ENCODE data around the gene TMEM132C. TPM values are rescaled to one million over a fixed set of nuclear protein-coding genes. Genes with fewer than 3 reads are reported as not detected.

The TMEM132C gene
- total and polyA plus RNA-seq, 2 of the 13 experiments (the other 11 are each of a cell fraction or from before 2014, with no cell fraction given) = not detected

- H3K4me2 ChIP-seq (ENCODE audit: low read depth, low read length) = no peak overlapping the region
- H3K36me3 ChIP-seq (replicated peaks in 1 of 2; ENCODE audit: control insufficient read depth in 1 of 2, insufficient read depth in 2 of 2, low read length in 2 of 2) = no peaks in the 10 kb centered on the region
- H3K9ac ChIP-seq (ENCODE audit: insufficient read depth, low read depth, low read length) = no peak overlapping the region
- no peaks in the 10 kb centered on the region for H3K79me2 ChIP-seq (ENCODE audit: insufficient read depth, low read length)
- H2AFZ ChIP-seq (ENCODE audit: low read length) = no peak overlapping the region
- no peak overlapping the region for H3K4me3 ChIP-seq (replicated peaks in 1 of 3; ENCODE audit: insufficient read depth in 1 of 3, low read depth in 2 of 3, low read length in 3 of 3)
- ATAC-seq (no peak), FAIRE-seq (no peak), DNase-seq (ENCODE audit: low spot score) (no peak)
- H3K27me3 ChIP-seq (ENCODE audit: control insufficient read depth in 1 of 2, insufficient read depth in 2 of 2, low read length in 2 of 2) = no peaks in the 10 kb centered on the region; a peak in 1 of 5 replicates
- no peaks in the 10 kb centered on the region for H4K20me1 ChIP-seq (ENCODE audit: insufficient read depth, low read length)
- ChIA-PET CTCF (ENCODE audit: low intra/inter-chr PET ratio, low total read pairs) (no interaction called here), POLR2A (no interaction called here)
- no peak overlapping the region for H3K27ac ChIP-seq (ENCODE audit: extremely low read length, insufficient read depth, low read length)
- 0% methylated on average over 3 of the region's 6 CpGs for WGBS (ENCODE audit: low lambda C conversion rate)
- no TSS peak for BruUV-seq (replicated peaks)
- TF ChIP-seq PRDM10 (CRISPR knock-in tag; IDR thresholded peaks at IDR 0.05; ENCODE audit: low read depth) = no peak
- intact Hi-C loops (cut with micrococcal nuclease; ENCODE audit: unreplicated experiment) (no loop called here), in situ Hi-C loops (cut with HindIII; ENCODE audit: extremely low pct_ligation_motif_present, low pct_unique_long_range_greater_than_20kb) (no loop called here)
- no peaks in the 10 kb centered on the region for H3K9me3 ChIP-seq (ENCODE audit: low read length)
- H3K4me1 ChIP-seq (ENCODE audit: insufficient read depth, low read length) = no peaks in the 10 kb centered on the region
These were observed 24.0 kb downstream of the TMEM132C start for GRCh38 chr12:128290938-128291337.

DNA sequence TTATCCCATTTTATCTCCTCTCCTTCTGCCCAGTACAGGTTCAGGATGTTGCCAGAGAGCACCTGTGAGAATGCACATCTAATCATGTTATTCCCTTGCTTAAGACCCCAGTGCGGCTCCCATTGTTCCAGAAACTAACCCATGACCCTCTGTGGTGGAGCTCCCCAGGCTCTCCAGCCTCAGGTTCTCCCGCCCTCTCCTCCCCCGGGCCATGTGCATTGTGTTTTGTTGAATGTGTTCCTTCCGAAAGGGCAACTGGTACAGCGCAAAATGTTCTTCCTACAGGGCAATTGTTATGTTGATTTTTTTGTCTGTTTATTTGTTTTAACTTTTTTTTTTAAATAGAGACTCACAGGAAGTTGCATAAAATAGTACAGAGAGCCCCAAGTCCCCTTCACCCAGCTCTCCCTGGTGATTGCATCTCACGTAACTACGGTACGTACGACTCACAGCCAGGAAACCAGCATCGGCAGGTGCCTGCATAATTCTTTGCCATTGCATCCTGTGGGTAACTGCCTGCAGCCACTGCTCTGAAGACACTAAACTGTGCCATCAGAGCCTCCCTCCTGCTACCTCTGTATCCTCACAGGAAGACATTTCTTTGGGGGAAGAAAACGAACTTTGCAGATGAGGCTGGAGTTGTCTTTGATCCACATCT is 31.2 kb downstream of the TMEM132C start:
- H3K9ac ChIP-seq (ENCODE audit: insufficient read depth, low read depth, low read length) = no peak overlapping the region
- ChIA-PET CTCF (ENCODE audit: low intra/inter-chr PET ratio, low total read pairs) (no interaction called here), POLR2A (no interaction called here)
- no peak overlapping the region for H3K4me3 ChIP-seq (replicated peaks in 1 of 3; ENCODE audit: insufficient read depth in 1 of 3, low read depth in 2 of 3, low read length in 3 of 3)
- H2AFZ ChIP-seq (ENCODE audit: low read length) = no peak overlapping the region
- H3K4me2 ChIP-seq (ENCODE audit: low read depth, low read length) = no peak overlapping the region
- in situ Hi-C loops (cut with HindIII; ENCODE audit: extremely low pct_ligation_motif_present, low pct_unique_long_range_greater_than_20kb) (no loop called here), intact Hi-C loops (cut with micrococcal nuclease; ENCODE audit: unreplicated experiment) (no loop called here)
- H3K27me3 ChIP-seq (ENCODE audit: control insufficient read depth in 1 of 2, insufficient read depth in 2 of 2, low read length in 2 of 2) = no peaks in the 10 kb centered on the region
- no peaks in the 10 kb centered on the region for H3K4me1 ChIP-seq (ENCODE audit: insufficient read depth, low read length)
- ATAC-seq (no peak), FAIRE-seq (no peak), DNase-seq (ENCODE audit: low spot score) (no peak)
- no peak overlapping the region for H3K27ac ChIP-seq (ENCODE audit: extremely low read length, insufficient read depth, low read length)
- WGBS (ENCODE audit: low lambda C conversion rate) = 38% methylated on average over 11 of the region's 11 CpGs
- H4K20me1 ChIP-seq (ENCODE audit: insufficient read depth, low read length) = no peaks in the 10 kb centered on the region
- no TSS peak for BruUV-seq (replicated peaks)
- H3K79me2 ChIP-seq (ENCODE audit: insufficient read depth, low read length) = no peaks in the 10 kb centered on the region
- no peaks in the 10 kb centered on the region for H3K9me3 ChIP-seq (ENCODE audit: low read length)
- H3K36me3 ChIP-seq (replicated peaks in 1 of 2; ENCODE audit: control insufficient read depth in 1 of 2, insufficient read depth in 2 of 2, low read length in 2 of 2) = no peaks in the 10 kb centered on the region
- TF ChIP-seq TFDP1 (CRISPR knock-in tag; IDR thresholded peaks at IDR 0.05; ENCODE audit: borderline replicate concordance) = no peak
- TF ChIP-seq, protein P1, sequence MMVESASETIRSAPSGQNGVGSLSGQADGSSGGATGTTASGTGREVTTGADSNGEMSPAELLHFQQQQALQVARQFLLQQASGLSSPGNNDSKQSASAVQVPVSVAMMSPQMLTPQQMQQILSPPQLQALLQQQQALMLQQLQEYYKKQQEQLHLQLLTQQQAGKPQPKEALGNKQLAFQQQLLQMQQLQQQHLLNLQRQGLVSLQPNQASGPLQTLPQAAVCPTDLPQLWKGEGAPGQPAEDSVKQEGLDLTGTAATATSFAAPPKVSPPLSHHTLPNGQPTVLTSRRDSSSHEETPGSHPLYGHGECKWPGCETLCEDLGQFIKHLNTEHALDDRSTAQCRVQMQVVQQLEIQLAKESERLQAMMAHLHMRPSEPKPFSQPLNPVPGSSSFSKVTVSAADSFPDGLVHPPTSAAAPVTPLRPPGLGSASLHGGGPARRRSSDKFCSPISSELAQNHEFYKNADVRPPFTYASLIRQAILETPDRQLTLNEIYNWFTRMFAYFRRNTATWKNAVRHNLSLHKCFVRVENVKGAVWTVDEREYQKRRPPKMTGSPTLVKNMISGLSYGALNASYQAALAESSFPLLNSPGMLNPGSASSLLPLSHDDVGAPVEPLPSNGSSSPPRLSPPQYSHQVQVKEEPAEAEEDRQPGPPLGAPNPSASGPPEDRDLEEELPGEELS (CRISPR knock-in tag; IDR thresholded peaks at IDR 0.05) = no peak
- TF ChIP-seq, protein P2, sequence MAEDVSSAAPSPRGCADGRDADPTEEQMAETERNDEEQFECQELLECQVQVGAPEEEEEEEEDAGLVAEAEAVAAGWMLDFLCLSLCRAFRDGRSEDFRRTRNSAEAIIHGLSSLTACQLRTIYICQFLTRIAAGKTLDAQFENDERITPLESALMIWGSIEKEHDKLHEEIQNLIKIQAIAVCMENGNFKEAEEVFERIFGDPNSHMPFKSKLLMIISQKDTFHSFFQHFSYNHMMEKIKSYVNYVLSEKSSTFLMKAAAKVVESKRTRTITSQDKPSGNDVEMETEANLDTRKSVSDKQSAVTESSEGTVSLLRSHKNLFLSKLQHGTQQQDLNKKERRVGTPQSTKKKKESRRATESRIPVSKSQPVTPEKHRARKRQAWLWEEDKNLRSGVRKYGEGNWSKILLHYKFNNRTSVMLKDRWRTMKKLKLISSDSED (CRISPR knock-in tag; IDR thresholded peaks at IDR 0.05) = no peak
- TF ChIP-seq ZNF557 (CRISPR knock-in tag; IDR thresholded peaks at IDR 0.05) = no peak
- no peak for TF ChIP-seq ZNF253 (CRISPR knock-in tag; IDR thresholded peaks at IDR 0.05; ENCODE audit: borderline replicate concordance)
- no peak for TF ChIP-seq TBX2 (CRISPR knock-in tag; IDR thresholded peaks at IDR 0.05; ENCODE audit: borderline replicate concordance)
